Stimulated activated naive CD4-positive, alpha-beta T cell (primary cell): Measurements from ENCODE around the gene NAT10.

Experiments
- DNase-seq, 6 experiments: peaks; one replicate each; lab custom pipeline; 2025; lab: John Stamatoyannopoulos, UW

The NAT10 gene

GRCh38 chr11:34105957-34106504 lies 602 bp downstream of the NAT10 start:
- DNase-seq, result no peak

DNA sequence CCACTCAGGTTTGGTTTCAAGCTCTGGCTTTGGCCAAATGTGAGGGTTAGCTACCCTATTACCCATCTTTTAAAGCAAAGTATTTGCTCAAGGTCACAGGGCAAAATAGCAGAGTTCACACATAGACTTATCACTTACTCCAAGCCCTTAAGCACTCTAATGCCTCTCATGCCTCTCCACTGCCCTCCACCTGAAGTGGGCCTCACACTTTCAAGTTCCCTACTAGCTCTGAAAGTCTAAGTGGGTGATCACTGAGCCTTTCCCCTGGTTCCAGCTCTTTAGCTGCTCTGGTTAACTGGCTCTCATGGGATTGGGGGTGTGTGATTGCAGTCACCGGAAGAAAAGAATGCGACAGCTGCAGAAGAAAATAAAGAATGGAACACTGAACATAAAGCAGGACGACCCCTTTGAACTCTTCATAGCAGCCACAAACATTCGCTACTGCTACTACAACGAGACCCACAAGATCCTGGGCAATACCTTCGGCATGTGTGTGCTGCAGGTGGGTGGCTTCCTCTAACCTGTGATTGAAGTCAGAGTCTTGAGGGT lies 6.4 kb downstream of the NAT10 start:
- DNase-seq, result no peak

DNA sequence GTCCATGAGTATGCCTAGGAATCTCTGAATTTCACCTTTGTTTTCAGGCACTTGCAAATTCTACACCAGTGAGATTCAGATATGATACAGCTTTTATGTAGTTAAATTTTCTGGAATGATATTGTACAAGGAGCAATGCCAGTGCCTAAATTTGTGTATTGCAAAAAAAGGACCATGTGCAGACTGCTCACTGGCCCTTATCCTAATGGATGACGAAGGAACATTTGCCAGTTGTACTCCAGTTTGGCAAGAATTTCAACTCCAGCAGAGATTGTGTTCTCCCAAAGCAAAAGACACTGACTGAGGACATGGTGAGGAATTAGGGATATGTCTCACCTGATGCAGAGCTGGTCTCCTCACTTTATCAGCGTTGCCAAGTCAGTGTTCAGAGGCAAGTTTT lies 8.6 kb downstream of the NAT10 start:
- no peak for DNase-seq

DNA sequence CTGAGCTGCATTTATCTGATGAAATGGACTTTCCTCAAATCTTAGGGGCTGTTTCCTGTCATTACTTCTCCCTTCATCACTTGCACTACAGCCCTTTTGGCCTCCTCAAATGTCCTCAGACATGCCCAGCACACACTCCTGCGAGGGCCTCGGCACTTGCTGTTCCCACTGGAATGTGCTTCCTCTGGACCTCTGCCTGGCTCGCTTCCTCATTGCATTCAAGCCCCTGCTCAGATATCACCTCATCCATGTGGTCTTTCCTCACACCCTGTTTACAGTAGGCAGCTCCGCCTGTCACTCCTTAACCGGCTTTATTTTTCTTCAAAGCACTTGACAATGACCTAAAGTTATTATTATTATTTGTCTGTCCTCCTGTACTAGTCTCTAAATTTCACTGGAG lies 9.0 kb downstream of the NAT10 start:
- DNase-seq, result no peak

- DNase-seq, result no peak
Observed at GRCh38 chr11:34120651-34121050, 15.2 kb downstream of the NAT10 start.

DNA sequence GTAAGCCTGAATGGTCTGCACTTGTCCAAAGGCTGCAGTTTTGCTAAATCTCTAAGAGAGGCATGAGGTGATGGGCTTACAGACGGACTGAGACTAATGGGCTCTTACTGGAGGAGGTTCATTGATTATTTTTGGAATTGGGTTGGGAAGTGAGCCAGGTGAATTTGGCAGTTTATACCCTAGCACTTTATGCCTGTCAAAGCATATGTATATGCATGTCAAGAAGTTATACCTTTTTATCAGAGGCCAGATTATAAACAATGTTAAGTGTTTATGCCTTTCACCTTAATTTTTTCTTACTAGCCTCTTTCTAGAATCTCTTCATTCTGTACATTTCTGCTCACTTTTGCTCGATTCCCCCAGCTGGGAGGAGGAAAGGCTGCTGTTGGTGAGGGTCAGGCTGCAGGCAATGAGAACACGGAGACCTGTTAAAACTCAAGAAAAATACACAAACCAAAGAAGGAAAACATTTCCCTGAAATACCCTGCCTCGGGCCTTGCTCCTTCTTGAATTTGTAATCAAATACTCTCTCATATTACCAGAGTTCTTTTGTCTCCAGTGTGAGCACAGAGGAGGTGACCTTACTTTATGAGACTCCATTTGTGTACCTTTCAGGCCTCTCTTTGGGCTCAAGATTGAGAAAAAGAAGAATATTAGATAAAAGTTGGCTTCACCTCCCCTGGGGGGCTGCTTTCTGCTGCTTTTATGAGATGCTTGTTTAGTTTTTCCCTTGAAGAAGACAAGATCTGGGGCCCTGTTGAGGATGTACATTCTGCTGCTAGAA lies 19.6 kb downstream of the NAT10 start:
- no peak for DNase-seq

DNA sequence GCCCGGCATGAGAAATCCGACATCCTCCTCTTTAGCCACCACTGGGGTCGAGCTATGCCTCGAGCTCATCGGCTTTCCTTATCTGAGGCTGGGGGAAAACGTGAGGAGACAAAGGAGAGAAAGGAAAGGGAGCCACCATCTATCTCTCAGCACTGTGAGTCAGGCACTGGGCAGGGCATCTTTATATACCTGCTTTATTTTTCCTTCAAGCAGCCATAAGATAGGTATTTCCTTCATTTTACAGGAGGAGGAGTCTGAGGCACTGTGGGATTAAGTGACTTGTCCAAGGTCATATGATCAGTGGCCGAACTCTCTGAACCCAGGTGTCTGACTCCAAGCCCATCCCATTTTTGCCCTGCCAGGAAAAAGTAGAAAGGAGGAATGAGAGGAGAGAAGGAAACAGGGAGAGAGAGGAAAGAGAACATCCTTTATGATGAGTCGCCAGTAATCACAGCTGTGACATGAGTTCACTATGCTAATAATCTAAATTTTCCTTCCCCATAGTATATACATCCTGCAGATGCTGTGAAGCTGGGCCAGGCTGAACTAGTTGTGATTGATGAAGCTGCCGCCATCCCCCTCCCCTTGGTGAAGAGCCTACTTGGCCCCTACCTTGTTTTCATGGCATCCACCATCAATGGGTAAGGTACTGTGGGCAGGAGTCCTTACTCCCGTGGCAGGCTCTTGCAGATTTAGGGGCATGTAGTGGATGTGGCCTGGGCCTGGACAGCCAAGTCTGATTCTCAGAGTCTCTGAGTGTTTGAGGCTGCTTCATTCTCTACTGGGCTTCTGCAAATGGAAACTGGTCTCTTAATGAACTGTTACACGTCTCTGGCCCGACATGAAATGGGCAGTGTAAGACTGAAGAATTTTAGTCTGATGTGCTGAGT lies 21.8 kb downstream of the NAT10 start:
- no peak for DNase-seq

- no peak for DNase-seq
Observed at GRCh38 chr11:34128824-34129223, 23.4 kb downstream of the NAT10 start.

- DNase-seq, result no peak
Observed at GRCh38 chr11:34132261-34132965, 27.0 kb downstream of the NAT10 start.

GRCh38 chr11:34134765-34135164 lies 29.3 kb downstream of the NAT10 start:
- no peak for DNase-seq

GRCh38 chr11:34135439-34135838 lies 30.0 kb downstream of the NAT10 start:
- DNase-seq, result no peak

DNA sequence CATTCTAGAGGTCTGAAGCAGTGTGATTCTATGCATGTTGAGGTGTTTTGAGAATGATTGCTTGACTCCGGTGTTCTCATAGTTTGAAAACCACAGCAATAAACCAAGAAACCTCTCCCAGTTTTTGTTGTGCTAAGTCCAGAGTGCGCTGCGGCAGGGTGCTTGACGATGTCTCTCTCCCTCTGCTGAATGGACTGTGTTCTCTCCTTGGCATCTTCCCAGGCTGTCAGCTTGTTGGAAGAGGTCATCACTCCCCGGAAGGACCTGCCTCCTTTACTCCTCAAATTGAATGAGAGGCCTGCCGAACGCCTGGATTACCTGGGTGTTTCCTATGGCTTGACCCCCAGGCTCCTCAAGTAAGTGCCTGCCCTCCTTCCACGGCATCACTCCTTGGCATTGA lies 31.0 kb downstream of the NAT10 start:
- DNase-seq, result no peak

GRCh38 chr11:34139346-34139745 lies 33.9 kb downstream of the NAT10 start:
- no peak for DNase-seq

- no peak for DNase-seq
Observed at GRCh38 chr11:34140149-34140548, 34.7 kb downstream of the NAT10 start.

DNA sequence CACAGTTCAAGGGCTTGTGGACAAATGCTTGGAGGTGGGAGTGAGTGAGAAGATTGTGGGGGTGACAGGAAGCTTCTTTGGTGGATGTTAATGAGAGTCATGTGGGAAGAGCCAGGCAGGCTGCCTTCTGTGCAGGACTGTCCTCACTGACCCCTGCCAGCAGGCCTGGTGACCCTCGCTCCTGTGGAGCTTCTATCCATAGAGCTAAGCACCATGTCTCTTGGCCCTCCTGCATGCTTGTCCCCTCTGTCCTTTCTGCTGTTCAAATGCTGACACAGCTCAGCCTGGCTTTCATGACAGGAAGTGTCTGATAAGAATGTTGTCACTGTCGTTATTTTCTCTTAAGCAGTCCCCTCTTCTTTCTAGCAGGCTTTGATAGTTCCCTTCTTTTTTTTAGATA lies 37.6 kb downstream of the NAT10 start:
- DNase-seq, result no peak

DNA sequence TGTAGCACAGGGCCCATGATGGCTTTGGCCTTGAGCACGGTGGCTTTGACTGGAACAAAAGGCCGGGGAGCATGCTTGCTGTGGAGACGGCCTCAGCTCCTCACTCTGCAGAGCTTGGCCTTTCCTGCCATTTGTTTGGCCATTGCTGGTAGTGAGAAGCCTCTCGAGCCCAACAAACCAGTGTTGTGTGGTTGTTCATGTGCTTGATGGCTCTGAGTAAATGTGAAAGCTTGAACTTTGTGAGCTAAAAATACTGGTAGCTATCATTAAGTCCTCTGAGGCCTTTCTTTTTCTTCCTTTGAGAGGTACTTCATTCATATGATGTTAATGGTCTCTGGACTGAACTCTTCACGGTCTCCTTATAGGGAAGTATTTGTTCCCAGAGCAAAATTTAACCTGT lies 39.6 kb downstream of the NAT10 start:
- DNase-seq, result no peak

- no peak for DNase-seq
Observed at GRCh38 chr11:34145847-34146381, 40.5 kb downstream of the NAT10 start.

GRCh38 chr11:34146411-34146810 lies 41.0 kb downstream of the NAT10 start:
- no peak for DNase-seq

- DNase-seq, result no peak
Observed at GRCh38 chr11:34146866-34147265, 41.4 kb downstream of the NAT10 start.

DNA sequence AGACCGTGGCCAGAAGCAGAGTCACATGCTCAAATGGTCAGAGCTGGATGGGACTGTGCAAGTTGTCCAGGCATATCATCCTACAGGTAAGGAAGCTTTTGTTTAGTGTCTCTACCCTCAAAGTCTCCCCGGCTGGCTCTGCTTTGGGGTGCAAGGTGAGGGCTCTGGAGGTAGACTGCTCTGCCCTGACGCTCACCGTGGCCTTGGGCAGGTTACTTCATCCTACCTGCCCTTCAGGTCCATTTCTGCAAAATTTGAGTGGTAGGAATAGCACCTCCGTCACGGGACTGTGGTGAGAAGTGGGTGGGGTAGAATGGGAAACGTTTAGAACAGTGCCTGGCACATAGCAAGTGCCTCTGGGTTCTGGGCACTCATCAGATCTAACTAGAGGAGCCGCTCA lies 42.2 kb downstream of the NAT10 start:
- DNase-seq, result no peak

- no peak for DNase-seq
Observed at GRCh38 chr11:34148504-34149165, 43.2 kb downstream of the NAT10 start.
